Measurements from ENCODE around the gene ZNF764.

- TF ChIP-seq EZH2 (IDR thresholded peaks at IDR 0.05) (no peak), MAX (IDR thresholded peaks at IDR 0.05) (peak; percentile 81), POLR2AphosphoS5 (IDR thresholded peaks at IDR 0.05; ENCODE audit: low read depth, low read length) (peak; percentile 41; the same call in 1 of the 2 replicates), EGR1 (IDR thresholded peaks at IDR 0.05; ENCODE audit: low read depth) (no peak), YY1 (IDR thresholded peaks at IDR 0.05; ENCODE audit: extremely low read depth, insufficient replicate concordance, low read depth, low read length) (peak; percentile 18), SP1 (IDR thresholded peaks at IDR 0.05; ENCODE audit: low read depth) (no peak), POLR2A (IDR thresholded peaks at IDR 0.05; ENCODE audit: borderline replicate concordance, extremely low read depth, insufficient read depth, insufficient read length) (peak; percentile 19), JUND (IDR thresholded peaks at IDR 0.05) (no peak), ZNF274 (IDR thresholded peaks at IDR 0.05; ENCODE audit: low read depth, low read length) (no peak)
- TF ChIP-seq, protein P1, sequence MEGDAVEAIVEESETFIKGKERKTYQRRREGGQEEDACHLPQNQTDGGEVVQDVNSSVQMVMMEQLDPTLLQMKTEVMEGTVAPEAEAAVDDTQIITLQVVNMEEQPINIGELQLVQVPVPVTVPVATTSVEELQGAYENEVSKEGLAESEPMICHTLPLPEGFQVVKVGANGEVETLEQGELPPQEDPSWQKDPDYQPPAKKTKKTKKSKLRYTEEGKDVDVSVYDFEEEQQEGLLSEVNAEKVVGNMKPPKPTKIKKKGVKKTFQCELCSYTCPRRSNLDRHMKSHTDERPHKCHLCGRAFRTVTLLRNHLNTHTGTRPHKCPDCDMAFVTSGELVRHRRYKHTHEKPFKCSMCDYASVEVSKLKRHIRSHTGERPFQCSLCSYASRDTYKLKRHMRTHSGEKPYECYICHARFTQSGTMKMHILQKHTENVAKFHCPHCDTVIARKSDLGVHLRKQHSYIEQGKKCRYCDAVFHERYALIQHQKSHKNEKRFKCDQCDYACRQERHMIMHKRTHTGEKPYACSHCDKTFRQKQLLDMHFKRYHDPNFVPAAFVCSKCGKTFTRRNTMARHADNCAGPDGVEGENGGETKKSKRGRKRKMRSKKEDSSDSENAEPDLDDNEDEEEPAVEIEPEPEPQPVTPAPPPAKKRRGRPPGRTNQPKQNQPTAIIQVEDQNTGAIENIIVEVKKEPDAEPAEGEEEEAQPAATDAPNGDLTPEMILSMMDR (IDR thresholded peaks at IDR 0.05 in 2 of 3, conservative IDR thresholded peaks at IDR 0.05 in 1 of 3; ENCODE audit: borderline replicate concordance in 1 of 3, insufficient read depth in 1 of 3, low read depth in 2 of 3, low read length in 2 of 3), result peak in 2 of 3 experiments; percentile 48 to 60; a peak in 5 of 6 replicates
Observed at GRCh38 chr16:30535777-30536190, 22.4 kb downstream of the ZNF764 start.

All from HCT116 (cell line).